A549 (cell line): ENCODE results near the gene PXDN. TPM values are rescaled to one million over a fixed set of nuclear protein-coding genes. Genes with fewer than 3 reads are reported as not detected.

Experiments used
- ATAC-seq, 2 experiments: fragments of 200-7000 bp in 1 of 2; fragments of >200 bp in 1 of 2; cut with Nextera tagmentation in 1 of 2; cut with Tn5 transposase in 1 of 2; 3 replicates each; pipeline versions ENCODE4 v1.8.0 to v1.9.1; 2018 to 2020; ENCODE audit warnings: mild to moderate bottlenecking in 1 of 2, moderate library complexity in 1 of 2
- CTCF ChIA-PET: fragments of 300-600 bp; sonication (Branson Sonifier 250); formaldehyde crosslinking; extraction: SDS; loops from one replicate; lab custom pipeline; 2021; ENCODE audit warnings: antibody characterized with exemption, inconsistent platforms; lab: Yijun Ruan, JAX
- POLR2A ChIA-PET: fragments of 350-600 bp; formaldehyde crosslinking; extraction: SDS; loops from one replicate; lab custom pipeline; 2021; ENCODE audit warnings: antibody characterized with exemption, inconsistent platforms; lab: Yijun Ruan, JAX
- DNase-seq, 2 experiments: peaks; one replicate each; pipeline versions ENCODE4 v3.0.0 to v3.0.0-alpha.2; 2011 to 2016; ENCODE audit warnings: low read depth in 1 of 2, low spot score in 1 of 2
- FAIRE-seq: peaks from 2 replicates; lab custom pipeline; 2011; peaks lifted over from hg19 to GRCh38; lab: Jason Lieb, UNC
- H3K27ac ChIP-seq, 2 experiments: fragments of >200 bp; sonication (Bioruptor Twin); formaldehyde crosslinking; 3 replicates each; pipeline ENCODE4 v1.5.1; 2016 to 2017
- H3K4me1 ChIP-seq: fragments of >200 bp; sonication (Bioruptor Twin); formaldehyde crosslinking; 3 replicates; pipeline ENCODE4 v1.6.1; 2016
- H3K4me2 ChIP-seq: fragments of >200 bp; sonication (Bioruptor Twin); formaldehyde crosslinking; 3 replicates; pipeline ENCODE4 v1.6.1; 2016
- H3K4me3 ChIP-seq: fragments of >200 bp; sonication (Bioruptor Twin); formaldehyde crosslinking; 3 replicates; pipeline ENCODE4 v1.5.1; 2016
- H3K9me3 ChIP-seq: fragments of >200 bp; sonication (Bioruptor Twin); formaldehyde crosslinking; 3 replicates; pipeline ENCODE4 v1.6.1; 2016
- BHLHE40 ChIP-seq: IDR thresholded peaks from 2 replicates; pipeline ENCODE4 v1.6.1; 2012; ENCODE audit warnings: low read depth, low read length, inconsistent platforms
- CBX2 ChIP-seq: fragments of 200-600 bp; sonication (generic); IDR thresholded peaks from 2 replicates; pipeline ENCODE4 v1.6.1; 2016; ENCODE audit warnings: low read depth, mild to moderate bottlenecking, borderline replicate concordance
- CHD2 ChIP-seq: fragments of 150-350 bp; IDR thresholded peaks from 2 replicates; pipeline ENCODE4 v1.6.1; 2014; ENCODE audit warnings: low read length; ENCODE audit not compliant: partially characterized antibody
- EHF ChIP-seq: fragments of 250-450 bp; sonication (Bioruptor Pico); IDR thresholded peaks from 2 replicates; pipeline ENCODE4 v1.5.0; 2020; ENCODE audit warnings: mild to moderate bottlenecking
- EHMT2 ChIP-seq: fragments of 200-600 bp; sonication (generic); IDR thresholded peaks from 2 replicates; pipeline ENCODE4 v1.6.1; 2016; ENCODE audit warnings: antibody characterized with exemption, low read depth, mild to moderate bottlenecking, moderate library complexity
- EP300 ChIP-seq, 2 experiments: fragments of >200 bp; sonication (Bioruptor Twin); formaldehyde crosslinking; IDR thresholded peaks; 2 replicates in 1 of 2; 3 replicates in 1 of 2; pipeline ENCODE4 v1.6.1; 2016 to 2017
- ESRRA ChIP-seq: fragments of 150-350 bp; IDR thresholded peaks from 2 replicates; pipeline ENCODE4 v1.6.1; 2014; ENCODE audit warnings: mild to moderate bottlenecking, low read length, borderline replicate concordance
- FOSB ChIP-seq: fragments of 250-450 bp; sonication (Bioruptor Pico); IDR thresholded peaks from 2 replicates; pipeline ENCODE4 v1.5.0; 2020; ENCODE audit warnings: mild to moderate bottlenecking, moderate library complexity
- FOSL2 ChIP-seq, 2 experiments: fragments of 450-650 bp in 1 of 2; fragments of >200 bp in 1 of 2; sonication (Bioruptor Twin) in 1 of 2; formaldehyde crosslinking; IDR thresholded peaks; 2 replicates each; pipeline versions ENCODE4 v1.5.0 to v1.6.1; 2016 to 2020; ENCODE audit warnings: mild to moderate bottlenecking in 1 of 2, moderate library complexity in 1 of 2
- GATA3 ChIP-seq: IDR thresholded peaks from 2 replicates; pipeline ENCODE4 v1.6.1; 2012; ENCODE audit warnings: borderline replicate concordance
- KDM1A ChIP-seq: fragments of 200-600 bp; sonication (generic); IDR thresholded peaks from 2 replicates; pipeline ENCODE4 v1.6.1; 2016; ENCODE audit warnings: low read depth, mild to moderate bottlenecking
- KDM5A ChIP-seq: fragments of 200-600 bp; sonication (generic); IDR thresholded peaks from 2 replicates; pipeline ENCODE4 v1.6.1; 2016; ENCODE audit warnings: antibody characterized with exemption, mild to moderate bottlenecking
- MAFK ChIP-seq: fragments of 450-650 bp; IDR thresholded peaks from 2 replicates; pipeline ENCODE4 v1.6.1; 2014; ENCODE audit not compliant: partially characterized antibody
- NFE2L2 ChIP-seq: fragments of 150-350 bp; conservative IDR thresholded peaks from 2 replicates; pipeline ENCODE4 v1.6.1; 2014; ENCODE audit warnings: low read length
- NPAS2 ChIP-seq: fragments of 250-450 bp; sonication (Bioruptor Pico); IDR thresholded peaks from 2 replicates; pipeline ENCODE4 v1.8.0; 2022; ENCODE audit warnings: mild to moderate bottlenecking, moderate library complexity, borderline replicate concordance
- PHF8 ChIP-seq: fragments of 200-600 bp; sonication (generic); IDR thresholded peaks from 2 replicates; pipeline ENCODE4 v1.6.1; 2016; ENCODE audit warnings: low read depth, mild to moderate bottlenecking, antibody characterized with exemption, moderate library complexity, borderline replicate concordance
- RAD21 ChIP-seq, 2 experiments: fragments of >200 bp in 1 of 2; sonication (Bioruptor Twin) in 1 of 2; formaldehyde crosslinking in 1 of 2; IDR thresholded peaks in 1 of 2; conservative IDR thresholded peaks in 1 of 2; 2 replicates in 1 of 2; 3 replicates in 1 of 2; pipeline ENCODE4 v1.6.1; 2012 to 2018; ENCODE audit warnings: inconsistent platforms in 1 of 2
- RFX5 ChIP-seq: fragments of 450-650 bp; IDR thresholded peaks from 2 replicates; pipeline ENCODE4 v1.7.1; 2014; ENCODE audit warnings: antibody characterized with exemption, mild to moderate bottlenecking, moderate library complexity
- RNF2 ChIP-seq: fragments of 200-600 bp; sonication (generic); IDR thresholded peaks from 2 replicates; pipeline ENCODE4 v1.6.1; 2016; ENCODE audit warnings: low read depth, mild to moderate bottlenecking, antibody characterized with exemption, moderate library complexity, borderline replicate concordance
- SREBF2 ChIP-seq: fragments of 450-650 bp; IDR thresholded peaks from 2 replicates; pipeline ENCODE4 v1.6.1; 2014; ENCODE audit warnings: mild to moderate bottlenecking, moderate library complexity
- TP53 ChIP-seq: fragments of 250-450 bp; sonication (Bioruptor Pico); IDR thresholded peaks from 2 replicates; pipeline ENCODE4 v1.5.0; 2021; ENCODE audit warnings: mild to moderate bottlenecking, moderate library complexity
- ZC3H11A ChIP-seq: fragments of 450-650 bp; IDR thresholded peaks from 2 replicates; pipeline ENCODE4 v1.6.1; 2014; ENCODE audit warnings: antibody characterized with exemption, mild to moderate bottlenecking
- WGBS: methylation state at CpG from one replicate; pipeline ENCODE4 v1.1.6; 2017; ENCODE audit errors: missing lambda C conversion rate; 5-methylcytosine and 5-hydroxymethylcytosine counted together
- polyA plus RNA-seq, 4 experiments: library from polyadenylated mRNA; depleted of rRNA in 3 of 4; stranded (reverse); fragments of >200 nt; fragmentation: RNase III in 1 of 4; extraction: RNeasy Plus Mini Kit Qiagen cat#74134 plus additional on column Dnase treatment in 1 of 4; gene quantifications; 2 replicates in 3 of 4; 3 replicates in 1 of 4; pipeline ENCODE4 v1.2.3, GENCODE V29; 2011 to 2017
- TF ChIP-seq, protein P1 (sequence below): fragments of >200 bp; sonication (Bioruptor Twin); formaldehyde crosslinking; IDR thresholded peaks from 3 replicates; pipeline ENCODE4 v1.5.1; 2016
- TF ChIP-seq, protein P2 (sequence below): fragments of 450-650 bp; IDR thresholded peaks from 2 replicates; pipeline ENCODE4 v1.6.1; 2014; ENCODE audit warnings: antibody characterized with exemption
- TF ChIP-seq, protein P3 (sequence below): fragments of 200-600 bp; sonication (generic); IDR thresholded peaks from 2 replicates; pipeline ENCODE4 v1.6.1; 2016; ENCODE audit warnings: antibody characterized with exemption, mild to moderate bottlenecking, moderate library complexity
- TF ChIP-seq, protein P4 (sequence below): fragments of 150-350 bp; IDR thresholded peaks from 2 replicates; pipeline ENCODE4 v1.6.1; 2014; ENCODE audit warnings: low read depth, mild to moderate bottlenecking, low read length

Gene PXDN
- polyA plus RNA-seq, 2 of the 4 experiments (the other 2 are of a cell fraction): 3.7 to 7.3 TPM

DNA sequence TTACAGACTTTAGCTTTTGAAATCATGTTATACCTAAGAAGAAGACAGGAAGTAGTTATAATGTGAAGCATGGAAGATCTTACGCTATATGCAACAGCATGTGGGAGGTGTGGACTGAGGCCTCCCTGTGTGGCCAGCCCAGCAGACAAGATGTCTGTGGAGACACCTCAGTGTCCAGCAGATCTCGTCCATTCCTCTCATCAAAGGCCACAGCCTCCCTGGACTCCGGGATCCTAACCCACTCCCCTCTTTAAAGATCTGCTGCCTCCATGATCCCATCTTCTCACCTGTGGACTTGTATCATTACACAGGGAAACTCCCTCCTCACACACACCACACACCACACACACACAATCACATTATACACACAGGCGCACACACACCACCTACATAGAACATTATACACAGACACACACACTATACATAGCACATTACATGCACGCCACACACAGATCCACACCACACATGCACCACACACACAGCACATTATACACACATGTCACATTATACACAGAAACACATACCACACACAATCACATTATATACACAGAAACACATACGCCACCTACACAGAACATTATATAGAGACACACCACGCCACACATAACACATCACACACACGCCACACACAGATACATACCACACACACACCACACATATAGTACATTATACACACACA lies 89.5 kb downstream of the PXDN start:
- DNase-seq: no peak
- no peak for TF ChIP-seq NFE2L2
- TF ChIP-seq EP300 (IDR thresholded peaks at IDR 0.05): no peak
- TF ChIP-seq BHLHE40: no peak
- TF ChIP-seq, protein P1, sequence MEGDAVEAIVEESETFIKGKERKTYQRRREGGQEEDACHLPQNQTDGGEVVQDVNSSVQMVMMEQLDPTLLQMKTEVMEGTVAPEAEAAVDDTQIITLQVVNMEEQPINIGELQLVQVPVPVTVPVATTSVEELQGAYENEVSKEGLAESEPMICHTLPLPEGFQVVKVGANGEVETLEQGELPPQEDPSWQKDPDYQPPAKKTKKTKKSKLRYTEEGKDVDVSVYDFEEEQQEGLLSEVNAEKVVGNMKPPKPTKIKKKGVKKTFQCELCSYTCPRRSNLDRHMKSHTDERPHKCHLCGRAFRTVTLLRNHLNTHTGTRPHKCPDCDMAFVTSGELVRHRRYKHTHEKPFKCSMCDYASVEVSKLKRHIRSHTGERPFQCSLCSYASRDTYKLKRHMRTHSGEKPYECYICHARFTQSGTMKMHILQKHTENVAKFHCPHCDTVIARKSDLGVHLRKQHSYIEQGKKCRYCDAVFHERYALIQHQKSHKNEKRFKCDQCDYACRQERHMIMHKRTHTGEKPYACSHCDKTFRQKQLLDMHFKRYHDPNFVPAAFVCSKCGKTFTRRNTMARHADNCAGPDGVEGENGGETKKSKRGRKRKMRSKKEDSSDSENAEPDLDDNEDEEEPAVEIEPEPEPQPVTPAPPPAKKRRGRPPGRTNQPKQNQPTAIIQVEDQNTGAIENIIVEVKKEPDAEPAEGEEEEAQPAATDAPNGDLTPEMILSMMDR: no peak
- no peak for TF ChIP-seq PHF8
- TF ChIP-seq KDM5A: no peak
- no peak for TF ChIP-seq ZC3H11A
- TF ChIP-seq RFX5: no peak
- TF ChIP-seq RNF2: no peak
- TF ChIP-seq, protein P2, sequence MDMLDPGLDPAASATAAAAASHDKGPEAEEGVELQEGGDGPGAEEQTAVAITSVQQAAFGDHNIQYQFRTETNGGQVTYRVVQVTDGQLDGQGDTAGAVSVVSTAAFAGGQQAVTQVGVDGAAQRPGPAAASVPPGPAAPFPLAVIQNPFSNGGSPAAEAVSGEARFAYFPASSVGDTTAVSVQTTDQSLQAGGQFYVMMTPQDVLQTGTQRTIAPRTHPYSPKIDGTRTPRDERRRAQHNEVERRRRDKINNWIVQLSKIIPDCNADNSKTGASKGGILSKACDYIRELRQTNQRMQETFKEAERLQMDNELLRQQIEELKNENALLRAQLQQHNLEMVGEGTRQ: no peak
- TF ChIP-seq, protein P3, sequence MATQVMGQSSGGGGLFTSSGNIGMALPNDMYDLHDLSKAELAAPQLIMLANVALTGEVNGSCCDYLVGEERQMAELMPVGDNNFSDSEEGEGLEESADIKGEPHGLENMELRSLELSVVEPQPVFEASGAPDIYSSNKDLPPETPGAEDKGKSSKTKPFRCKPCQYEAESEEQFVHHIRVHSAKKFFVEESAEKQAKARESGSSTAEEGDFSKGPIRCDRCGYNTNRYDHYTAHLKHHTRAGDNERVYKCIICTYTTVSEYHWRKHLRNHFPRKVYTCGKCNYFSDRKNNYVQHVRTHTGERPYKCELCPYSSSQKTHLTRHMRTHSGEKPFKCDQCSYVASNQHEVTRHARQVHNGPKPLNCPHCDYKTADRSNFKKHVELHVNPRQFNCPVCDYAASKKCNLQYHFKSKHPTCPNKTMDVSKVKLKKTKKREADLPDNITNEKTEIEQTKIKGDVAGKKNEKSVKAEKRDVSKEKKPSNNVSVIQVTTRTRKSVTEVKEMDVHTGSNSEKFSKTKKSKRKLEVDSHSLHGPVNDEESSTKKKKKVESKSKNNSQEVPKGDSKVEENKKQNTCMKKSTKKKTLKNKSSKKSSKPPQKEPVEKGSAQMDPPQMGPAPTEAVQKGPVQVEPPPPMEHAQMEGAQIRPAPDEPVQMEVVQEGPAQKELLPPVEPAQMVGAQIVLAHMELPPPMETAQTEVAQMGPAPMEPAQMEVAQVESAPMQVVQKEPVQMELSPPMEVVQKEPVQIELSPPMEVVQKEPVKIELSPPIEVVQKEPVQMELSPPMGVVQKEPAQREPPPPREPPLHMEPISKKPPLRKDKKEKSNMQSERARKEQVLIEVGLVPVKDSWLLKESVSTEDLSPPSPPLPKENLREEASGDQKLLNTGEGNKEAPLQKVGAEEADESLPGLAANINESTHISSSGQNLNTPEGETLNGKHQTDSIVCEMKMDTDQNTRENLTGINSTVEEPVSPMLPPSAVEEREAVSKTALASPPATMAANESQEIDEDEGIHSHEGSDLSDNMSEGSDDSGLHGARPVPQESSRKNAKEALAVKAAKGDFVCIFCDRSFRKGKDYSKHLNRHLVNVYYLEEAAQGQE: no peak
- TF ChIP-seq, protein P4, sequence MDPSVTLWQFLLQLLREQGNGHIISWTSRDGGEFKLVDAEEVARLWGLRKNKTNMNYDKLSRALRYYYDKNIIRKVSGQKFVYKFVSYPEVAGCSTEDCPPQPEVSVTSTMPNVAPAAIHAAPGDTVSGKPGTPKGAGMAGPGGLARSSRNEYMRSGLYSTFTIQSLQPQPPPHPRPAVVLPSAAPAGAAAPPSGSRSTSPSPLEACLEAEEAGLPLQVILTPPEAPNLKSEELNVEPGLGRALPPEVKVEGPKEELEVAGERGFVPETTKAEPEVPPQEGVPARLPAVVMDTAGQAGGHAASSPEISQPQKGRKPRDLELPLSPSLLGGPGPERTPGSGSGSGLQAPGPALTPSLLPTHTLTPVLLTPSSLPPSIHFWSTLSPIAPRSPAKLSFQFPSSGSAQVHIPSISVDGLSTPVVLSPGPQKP: no peak
- TF ChIP-seq TP53 (CRISPR knock-in tag): no peak
- no peak for TF ChIP-seq EHMT2
- no peak for TF ChIP-seq KDM1A
- TF ChIP-seq MAFK: no peak
- TF ChIP-seq, all 56 proteins: peak for 0
- Histone ChIP-seq H3K27ac (no peak overlapping the region), H3K4me3 (no peak overlapping the region), H3K9me3 (no peaks in the 10 kb centered on the region), H3K4me1 (peaks cover 17% of the 10 kb centered on the region; the same call in 2 of the 3 replicates), H3K4me2 (no peak overlapping the region; the same call in 2 of the 3 replicates)
- CTCF ChIA-PET: no interaction called here
- POLR2A ChIA-PET: no interaction called here
- FAIRE-seq (no peak), ATAC-seq (no peak)
- WGBS: 67% methylated on average over 8 of the region's 8 CpGs

DNA sequence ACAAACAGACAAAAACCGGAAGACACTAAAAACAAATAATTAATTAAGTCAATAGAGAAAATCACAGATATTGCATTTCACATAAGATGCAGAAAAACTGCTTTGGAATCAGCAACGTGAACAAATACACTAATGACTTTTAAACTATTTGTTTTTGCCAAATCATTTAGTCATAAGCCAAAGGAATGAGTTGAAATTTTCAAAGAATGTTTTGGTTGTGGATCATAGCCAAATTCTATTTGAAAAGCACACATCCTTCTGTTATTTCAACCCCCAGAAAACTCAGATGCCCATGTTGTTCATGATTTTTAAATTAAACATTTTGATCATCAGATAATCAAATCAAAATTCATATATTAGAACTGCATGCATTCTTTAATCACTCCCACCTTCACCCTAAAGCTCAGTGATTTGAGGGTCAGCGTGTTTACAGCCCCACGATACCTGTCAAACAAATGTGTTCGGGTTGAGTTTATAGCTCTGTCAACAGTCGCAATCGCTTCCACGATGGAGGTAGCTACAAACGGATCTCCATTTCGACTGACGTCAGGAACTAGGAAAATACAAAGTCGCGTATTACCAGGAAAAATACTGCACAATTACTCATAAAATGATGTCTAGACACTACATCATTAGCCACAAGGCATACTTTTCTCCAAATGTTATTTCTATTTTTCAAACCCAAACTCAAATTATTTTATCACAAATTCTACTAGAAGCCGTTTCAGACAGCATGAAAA lies 90.2 kb downstream of the PXDN start:
- no peak overlapping the region; the same call in 2 of the 3 replicates for H3K4me2 ChIP-seq
- H3K4me1 ChIP-seq: peaks cover 17% of the 10 kb centered on the region; the same call in 2 of the 3 replicates
- no peak overlapping the region for H3K27ac ChIP-seq
- DNase-seq (no peak), FAIRE-seq (no peak), ATAC-seq (no peak)
- no peaks in the 10 kb centered on the region for H3K9me3 ChIP-seq
- CTCF ChIA-PET: no interaction called here
- POLR2A ChIA-PET: no interaction called here
- 63% methylated on average over 14 of the region's 14 CpGs for WGBS
- no peak overlapping the region for H3K4me3 ChIP-seq
- TF ChIP-seq KDM5A (no peak), MAFK (no peak), CBX2 (no peak), GATA3 (no peak), ESRRA (no peak), EHF (CRISPR knock-in tag) (no peak), FOSL2 (IDR thresholded peaks at IDR 0.05) (no peak), FOSL2 (CRISPR knock-in tag; IDR thresholded peaks at IDR 0.05) (no peak), RAD21 (conservative IDR thresholded peaks at IDR 0.05 in 1 of 2, IDR thresholded peaks at IDR 0.05 in 1 of 2) (no peak), NPAS2 (CRISPR knock-in tag) (no peak), NFE2L2 (no peak), EHMT2 (no peak), CHD2 (no peak), FOSB (CRISPR knock-in tag) (no peak), SREBF2 (no peak)
- TF ChIP-seq, protein P4: no peak
